HG03575 (cell line): ENCODE measurements around the gene FNDC3B.

Source experiments
- ATAC-seq: cut with Tn5 transposase; IDR thresholded peaks from one replicate; pipeline ENCODE4 v1.9.1; 2021; ENCODE audit not compliant: unreplicated experiment, insufficient number of reproducible peaks, low FRiP score; ENCODE audit errors: extremely low read depth

FNDC3B gene

DNA sequence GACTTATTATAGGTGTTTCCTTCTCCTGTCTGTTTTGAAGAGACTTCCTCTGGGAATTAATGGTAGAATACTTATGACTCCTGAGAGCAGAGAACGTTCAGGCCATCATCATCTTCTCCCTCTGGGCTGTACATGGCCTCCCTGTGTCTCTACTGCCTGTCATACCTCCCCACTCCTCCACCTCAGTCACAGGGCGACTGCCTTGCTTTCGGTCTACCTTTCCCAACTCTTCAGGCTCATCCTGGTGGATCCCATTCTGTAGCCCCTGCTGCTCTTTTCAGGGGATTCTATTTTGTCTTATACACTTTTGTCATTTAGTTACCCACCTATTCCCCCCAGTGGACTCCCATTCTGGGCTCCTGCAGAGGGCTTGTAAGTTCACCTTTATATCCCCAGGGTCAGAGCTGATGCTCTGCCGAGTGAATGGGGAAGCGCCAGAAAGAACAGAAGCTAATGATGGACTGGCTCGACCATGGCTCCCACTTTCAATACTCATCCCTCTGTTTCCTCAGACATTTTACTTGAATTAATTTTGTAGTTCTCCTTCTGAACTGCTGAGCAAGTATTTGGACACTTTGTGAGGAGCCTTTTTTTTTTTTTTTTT, 28.6 kb downstream of the FNDC3B start:
- no peak for ATAC-seq

DNA sequence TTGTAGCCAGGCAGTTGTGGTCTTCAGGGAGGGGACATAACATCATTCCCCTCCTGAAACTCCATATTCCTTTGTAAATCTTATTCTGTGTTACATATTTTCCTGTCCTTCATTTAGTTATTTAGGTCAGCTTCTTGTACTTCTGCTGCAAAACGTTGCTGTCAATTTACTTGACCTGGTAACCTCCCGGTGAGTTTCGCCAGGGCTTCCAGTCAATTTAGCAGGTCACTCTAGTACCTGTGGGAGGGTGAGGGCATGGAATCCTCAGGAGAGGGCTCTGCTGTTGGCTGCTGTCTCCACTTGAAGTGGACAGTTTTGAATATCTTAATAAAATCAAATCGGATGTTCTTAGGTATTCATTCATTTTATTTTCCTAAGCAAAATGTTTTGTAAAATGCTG, 29.6 kb downstream of the FNDC3B start:
- no peak for ATAC-seq

DNA sequence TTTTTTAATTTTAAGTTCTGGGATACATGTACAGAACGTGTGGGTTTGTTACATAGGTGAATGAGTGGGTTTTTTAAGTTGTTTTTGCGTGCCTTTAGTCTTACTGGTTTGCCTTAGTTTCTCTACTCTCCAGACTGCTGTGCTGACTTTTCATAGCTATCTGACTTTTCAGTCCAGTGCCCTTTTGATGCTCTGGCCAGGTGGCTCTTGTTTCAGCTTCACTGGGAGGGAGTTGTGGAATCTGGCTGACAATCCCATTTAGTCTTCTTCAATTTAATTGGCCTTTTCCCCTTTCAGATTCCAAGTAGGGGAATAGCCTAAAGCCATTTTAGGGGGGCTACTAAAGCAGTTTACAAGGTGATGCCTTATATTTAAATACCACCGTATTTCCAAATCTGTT, 30.1 kb downstream of the FNDC3B start:
- ATAC-seq: no peak

DNA sequence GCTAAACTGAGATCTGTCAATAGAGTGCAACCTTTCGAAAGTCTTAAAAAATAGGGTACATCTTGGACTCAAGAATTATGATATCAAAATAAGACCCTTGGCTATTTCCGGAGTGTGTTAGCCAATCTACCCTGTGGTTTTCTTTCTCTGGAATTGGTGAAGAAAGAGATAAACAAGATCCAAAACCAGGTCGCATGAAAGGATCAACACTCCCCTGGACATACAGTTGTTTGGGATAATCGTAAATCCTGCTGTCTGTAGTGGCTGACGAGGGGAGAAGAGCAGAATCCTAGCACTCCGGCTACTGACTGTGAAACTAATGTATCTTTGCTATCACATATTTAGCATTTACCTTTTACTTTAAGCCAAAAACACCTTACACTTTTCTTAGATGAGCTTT, 30.9 kb downstream of the FNDC3B start:
- ATAC-seq: no peak

DNA sequence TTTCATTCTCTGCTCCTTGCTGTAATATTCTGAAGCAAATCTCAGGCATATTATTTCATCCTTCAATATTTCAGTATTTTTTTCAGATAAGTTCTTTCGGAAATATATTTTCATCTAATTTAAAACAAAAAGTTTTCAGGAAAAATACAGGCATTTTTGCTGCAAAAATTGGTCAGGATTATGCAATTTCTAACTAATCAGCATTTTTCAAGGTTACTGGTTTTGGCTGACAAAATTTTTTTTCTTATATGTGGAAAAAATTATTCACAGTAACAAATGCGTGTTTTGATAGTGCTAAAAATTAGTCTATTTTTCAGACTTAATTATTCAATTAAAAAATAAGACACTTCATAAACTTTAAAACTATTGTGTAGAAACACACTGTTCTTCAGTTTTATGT, 31.4 kb downstream of the FNDC3B start:
- ATAC-seq: no peak

DNA sequence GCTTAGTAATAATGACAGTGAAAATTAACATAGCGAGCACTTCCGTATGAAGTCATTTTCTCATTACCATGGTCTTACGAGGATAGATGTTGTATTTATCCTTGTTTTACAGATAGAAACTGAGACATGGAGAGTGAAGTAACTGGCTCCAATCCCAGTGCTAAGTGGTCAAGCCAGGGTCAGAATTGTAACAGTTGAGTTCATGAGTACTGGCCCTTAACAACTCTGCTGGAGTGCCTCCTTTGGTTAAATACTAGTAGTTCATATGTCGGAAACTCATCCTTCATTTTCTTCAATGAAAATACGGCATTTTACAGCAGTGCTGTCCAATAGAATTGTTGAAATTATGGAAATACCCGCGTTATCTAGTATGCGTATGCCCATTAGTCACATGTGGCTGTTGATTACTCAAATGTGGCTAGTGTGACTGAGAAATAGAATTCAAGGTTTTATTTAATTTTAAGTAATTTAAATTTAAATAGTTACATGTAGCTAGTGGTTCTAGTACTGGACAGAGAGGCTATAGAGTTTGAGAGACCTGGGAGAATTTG, 32.5 kb downstream of the FNDC3B start:
- ATAC-seq: no peak

DNA sequence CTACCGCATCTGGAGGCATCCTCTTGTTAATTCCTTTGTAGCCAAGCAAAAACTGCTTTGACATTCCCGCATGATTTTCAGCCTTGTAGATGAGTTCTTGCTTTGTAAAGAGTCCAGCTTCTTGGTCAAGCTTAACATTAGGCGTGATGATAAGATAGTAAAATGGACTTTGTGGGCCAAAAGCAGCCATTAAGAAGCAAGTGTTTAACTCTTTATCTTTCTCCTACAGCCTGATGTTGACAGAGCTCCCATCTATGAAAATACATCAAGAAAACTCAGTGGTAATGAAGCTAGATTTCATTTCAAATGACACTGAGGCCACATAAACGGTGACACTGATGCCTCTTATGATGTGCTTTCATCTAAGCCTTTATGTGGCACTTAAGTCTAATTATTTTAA, 33.2 kb downstream of the FNDC3B start:
- no peak for ATAC-seq

DNA sequence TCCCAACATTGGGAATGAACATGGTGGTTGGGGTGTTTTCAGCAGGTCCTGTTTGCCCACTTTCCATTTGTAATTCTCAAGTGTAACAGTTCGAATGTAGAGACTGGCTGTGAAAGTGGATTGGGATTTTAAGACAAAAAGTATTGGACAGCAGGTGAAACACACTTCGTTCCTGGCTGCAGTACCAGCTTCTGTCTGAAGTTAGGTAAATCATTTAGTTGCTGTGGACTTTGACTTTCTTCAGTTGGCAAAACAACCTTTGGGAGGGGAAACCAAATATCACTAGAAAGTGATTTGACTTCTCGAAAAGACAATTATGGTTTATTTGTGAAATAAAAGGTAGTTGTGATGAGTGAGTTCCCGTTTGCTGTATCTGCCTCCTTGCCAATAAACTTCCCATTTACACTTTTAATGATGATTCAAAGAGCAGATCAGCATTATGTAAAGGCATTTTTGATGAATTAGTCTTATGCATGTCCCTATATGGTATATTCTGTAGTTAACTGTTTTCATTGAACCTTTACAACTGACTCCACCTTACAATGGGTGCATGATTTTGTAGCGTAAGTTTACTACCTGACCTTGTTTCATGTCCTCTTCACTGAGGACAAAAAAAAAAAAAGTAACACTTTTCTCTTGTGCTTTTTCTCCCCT, 34.0 kb downstream of the FNDC3B start:
- no peak for ATAC-seq

DNA sequence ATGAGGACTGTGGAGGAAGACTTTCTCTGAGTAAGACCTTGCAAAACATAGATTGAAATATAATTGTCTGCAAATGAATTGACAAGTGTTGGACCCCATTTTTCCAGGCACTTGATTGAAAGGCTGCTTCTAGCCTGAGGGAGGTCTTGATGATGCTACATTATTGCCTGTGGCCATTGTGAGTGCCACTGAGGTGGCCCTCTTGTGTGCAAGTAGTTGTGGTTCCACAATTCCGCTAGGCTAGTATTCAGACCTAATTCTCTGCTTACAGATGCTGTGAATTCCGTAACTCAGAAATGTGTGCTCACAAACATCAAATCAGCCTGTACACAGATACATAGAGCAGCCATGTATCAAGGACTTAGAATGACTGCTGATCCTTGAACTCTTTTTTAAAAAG, 34.7 kb downstream of the FNDC3B start:
- ATAC-seq: no peak

DNA sequence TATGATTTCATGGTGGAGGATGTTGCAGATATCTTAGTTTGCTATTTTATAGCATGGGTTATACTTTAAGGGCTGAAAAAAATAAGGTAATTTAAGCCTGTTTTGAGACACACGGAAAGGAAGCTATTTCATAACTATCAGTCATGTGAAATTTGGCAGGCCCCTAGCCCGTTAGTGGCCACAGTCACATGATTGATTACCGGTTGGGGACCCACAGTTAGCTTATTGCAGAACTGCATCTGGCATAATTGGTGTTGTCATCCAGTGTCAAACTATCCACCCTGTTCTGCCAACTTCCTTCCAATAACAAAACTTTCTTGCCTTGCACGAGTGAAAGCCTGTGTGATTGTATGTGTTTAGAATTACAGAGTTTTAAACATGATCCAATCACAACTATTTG, 35.2 kb downstream of the FNDC3B start:
- no peak for ATAC-seq

DNA sequence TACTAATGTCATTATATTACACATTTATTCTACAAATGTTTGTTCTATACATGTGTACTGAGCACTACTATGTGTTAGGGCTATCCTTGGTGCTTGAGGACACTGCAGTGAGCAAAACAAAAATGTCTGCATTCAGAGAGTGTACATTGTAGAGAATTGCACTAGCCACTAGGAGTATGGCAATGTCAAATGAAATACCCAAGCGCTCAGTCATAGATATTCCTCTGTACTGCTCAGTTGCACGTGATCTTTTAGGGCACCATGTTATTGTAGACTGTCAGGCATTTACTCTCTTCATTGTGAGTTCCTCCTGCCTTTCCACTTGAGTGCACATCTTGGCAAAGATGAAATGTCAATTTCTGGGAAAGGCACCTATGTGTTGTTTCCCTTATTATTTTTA, 36.8 kb downstream of the FNDC3B start:
- no peak for ATAC-seq

DNA sequence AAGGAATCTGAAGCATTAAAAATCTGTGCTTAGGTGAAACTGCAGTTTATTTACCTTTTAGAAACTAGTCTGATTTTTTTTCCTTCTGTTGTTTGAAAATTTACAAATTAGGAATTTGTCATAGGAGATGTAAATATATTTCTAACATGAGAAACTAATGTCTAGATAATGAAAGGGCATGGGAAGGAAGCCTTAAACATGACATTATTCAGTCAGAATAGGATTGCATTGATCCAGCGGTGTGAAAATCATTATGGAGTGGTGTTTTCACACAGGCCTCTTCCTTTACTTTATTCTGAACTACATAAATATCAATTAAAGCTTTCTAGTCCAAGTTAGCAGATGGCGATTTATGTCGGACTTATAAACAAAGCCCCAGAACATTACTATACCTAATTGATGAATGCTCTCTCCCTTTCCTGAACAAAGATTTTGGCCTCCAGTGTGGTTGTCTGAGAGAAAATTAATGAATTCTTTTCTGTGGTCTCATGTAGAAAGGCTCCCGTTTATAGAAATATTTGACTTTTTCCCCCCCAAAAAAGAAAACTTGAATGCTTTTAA, 37.9 kb downstream of the FNDC3B start:
- ATAC-seq: no peak

DNA sequence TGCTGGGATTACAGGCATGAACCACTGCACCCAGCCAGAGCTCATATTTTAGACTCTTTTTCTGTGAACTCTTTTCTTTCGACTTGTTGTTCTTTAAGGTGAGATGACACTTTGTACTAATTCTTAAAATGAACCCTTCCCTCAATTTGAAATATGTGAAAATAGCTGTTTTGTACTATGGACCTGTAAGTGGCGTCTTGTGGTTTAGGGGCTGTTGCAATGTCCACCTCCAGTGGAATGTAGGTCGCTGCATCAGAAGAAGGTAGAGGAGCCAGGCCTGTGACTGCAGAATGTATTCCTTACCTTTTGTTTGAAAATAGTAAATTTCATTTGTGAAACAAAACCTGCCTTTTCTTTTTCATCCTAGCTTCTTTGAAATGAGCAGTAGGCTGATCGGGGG, 38.9 kb downstream of the FNDC3B start:
- no peak for ATAC-seq

DNA sequence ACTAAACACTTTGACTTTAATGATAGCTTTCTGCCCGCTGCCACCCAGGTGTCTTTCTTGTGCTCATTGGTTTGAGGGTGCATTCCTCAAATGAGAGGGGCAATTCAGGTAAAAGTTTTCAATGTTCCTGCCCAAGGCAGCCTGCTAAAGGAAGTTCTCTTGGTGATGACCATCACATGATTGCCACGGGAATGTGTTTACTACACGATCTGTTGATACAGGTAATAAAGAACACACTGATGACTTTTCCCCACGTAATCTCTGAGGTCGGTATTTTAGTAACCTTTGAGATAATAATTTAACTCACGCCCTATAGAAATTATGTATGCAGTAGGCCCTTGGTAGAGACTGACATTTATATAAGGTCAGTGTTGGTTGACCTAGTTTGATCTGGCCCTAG, 39.3 kb downstream of the FNDC3B start:
- no peak for ATAC-seq

DNA sequence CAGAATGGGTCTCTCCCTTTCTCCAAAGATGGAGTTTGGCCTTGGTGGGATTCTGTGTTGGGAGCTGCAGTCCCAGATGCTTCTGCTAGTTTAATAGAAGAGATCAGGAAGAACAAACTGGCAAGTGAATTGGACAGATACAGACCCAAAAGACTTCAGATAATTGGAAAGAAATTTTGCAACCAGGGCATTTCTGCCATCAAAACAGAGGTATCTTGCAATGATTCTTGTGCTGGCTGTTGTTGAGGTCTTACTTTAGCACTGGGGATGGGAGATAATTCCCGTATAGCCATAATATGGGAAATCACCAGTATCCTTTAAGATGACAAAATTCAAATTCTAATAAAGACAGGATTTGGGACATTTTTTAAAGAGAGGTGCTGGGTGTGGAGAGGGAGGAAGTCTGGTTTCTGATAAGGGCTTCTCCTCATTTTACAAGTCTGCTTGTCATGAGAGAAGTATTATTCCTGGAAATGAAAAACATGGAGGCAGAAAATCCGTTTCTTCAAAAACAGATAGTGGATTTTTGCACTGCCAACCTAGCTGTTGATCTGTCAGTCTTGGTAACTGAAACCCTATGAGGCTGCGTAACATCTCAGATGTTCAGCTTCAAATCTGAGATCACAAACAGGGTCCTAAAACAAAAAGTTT, 40.1 kb downstream of the FNDC3B start:
- no peak for ATAC-seq

DNA sequence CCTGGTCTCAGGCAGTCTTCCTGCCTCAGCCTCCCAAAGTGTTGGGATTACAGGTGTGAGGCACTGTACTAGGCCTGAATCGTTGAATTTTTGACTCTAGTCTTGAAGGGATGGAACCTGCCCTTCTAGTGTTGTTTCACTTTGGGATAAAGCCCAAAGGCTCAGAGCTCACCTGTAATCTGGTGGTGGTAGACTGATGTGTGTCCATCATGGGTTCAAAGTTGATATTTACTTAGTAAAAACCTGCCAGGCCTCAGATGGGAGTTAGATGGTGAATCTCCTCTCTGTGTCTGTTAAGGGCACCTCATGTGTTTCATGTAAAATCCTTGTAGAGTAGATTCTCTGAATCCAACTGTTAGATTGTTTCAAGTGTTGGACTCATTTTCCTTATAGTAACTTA, 41.1 kb downstream of the FNDC3B start:
- no peak for ATAC-seq

DNA sequence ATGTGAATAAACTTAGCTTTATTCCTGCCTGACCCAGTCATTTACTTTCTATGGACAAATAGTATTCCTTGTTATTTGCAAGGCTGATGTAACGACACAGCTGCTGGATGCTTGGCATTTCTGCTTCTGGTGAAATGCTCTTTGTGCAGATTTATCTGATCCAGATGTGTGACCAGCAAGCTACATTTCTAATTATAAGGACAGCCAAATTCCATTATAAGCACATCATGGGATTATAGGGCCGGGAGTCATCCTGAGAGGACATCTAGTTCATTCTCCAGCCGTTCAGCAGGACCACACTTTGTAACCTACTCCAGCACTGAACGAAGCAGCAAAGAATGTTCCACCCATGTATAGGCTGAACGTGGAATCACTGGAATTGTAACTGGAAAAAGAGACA, 42.9 kb downstream of the FNDC3B start:
- ATAC-seq: no peak

DNA sequence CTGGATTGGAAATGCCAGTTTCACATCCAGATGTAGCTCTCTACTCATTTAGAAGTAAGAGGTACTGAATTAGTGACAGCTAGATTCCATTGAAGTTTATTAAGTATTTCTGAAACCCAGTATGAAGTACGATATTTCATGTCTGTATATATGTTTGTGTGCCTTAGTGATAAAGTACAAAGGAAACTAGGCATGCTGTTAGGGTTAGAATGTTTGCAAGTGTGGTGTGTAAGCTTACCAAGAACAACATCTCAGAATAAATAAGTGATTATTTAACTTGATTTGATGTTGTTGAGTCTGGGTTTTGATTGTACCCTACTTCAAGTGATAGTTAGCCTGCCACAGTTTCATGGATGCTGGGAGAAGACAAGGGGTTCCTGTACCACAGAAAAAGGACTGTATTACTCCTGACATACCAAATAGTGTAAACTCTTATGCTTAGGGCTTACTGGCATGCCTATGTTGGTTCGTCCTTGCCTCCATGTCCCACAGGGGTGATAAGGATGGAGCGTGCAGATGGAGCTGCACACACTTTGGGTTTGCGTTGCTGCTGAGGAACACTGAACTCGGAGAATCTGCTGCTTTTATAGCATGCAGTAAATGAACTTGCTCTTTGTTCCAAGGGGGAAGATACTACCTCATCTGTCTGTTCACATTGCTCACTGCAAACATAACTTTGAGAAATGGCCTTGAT, 43.6 kb downstream of the FNDC3B start:
- ATAC-seq: no peak

DNA sequence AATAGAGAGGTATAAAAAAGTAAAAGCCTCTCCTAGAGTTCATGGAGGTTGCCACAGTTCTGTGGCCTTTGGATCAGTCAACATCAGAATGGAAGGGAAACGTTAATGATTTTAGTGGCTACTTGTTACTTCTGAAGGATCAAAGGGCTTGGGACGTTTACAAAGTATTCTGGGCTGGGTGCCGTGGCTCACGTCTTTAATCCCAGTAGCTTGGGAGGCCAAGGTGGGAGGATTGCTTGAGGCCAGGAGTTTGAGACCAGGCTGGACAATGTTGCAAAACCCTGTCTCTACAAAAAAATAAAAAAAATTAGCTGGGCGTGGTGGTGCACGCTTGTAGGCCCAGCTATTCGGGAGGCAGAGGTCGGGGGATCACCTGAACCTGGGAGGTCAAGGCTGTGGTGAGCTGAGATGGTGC, 44.6 kb downstream of the FNDC3B start:
- ATAC-seq: no peak
